ENCODE measurements around the gene SAMD1.

The SAMD1 gene

GRCh38 chr19:14090509-14091080 lies at the start of gene SAMD1:
SAMD1 (minus strand) TSS chr19:14090751.
- DNase-seq (ENCODE audit: low spot score): peak; percentile 87

GRCh38 chr19:14139944-14140343 lies 49.4 kb upstream of the SAMD1 start:
- DNase-seq (ENCODE audit: low spot score): no peak

GRCh38 chr19:14138576-14139265 lies 48.2 kb upstream of the SAMD1 start:
- DNase-seq (ENCODE audit: low spot score): no peak

GRCh38 chr19:14136509-14137281 lies 46.1 kb upstream of the SAMD1 start, which contains the start of gene ASF1B:
ASF1B (minus strand) TSS chr19:14136589; CDS start chr19:14136456, 133 bp downstream.
- DNase-seq (ENCODE audit: low spot score): peak; percentile 99

- DNase-seq (ENCODE audit: low spot score): no peak
Observed at GRCh38 chr19:14135985-14136508, 45.5 kb upstream of the SAMD1 start.

- DNase-seq (ENCODE audit: low spot score): peak; percentile 4
Observed at GRCh38 chr19:14135355-14135754, 44.8 kb upstream of the SAMD1 start.

GRCh38 chr19:14127929-14128509 lies 37.5 kb upstream of the SAMD1 start:
- no peak for DNase-seq (ENCODE audit: low spot score)

GRCh38 chr19:14127176-14127575 lies 36.6 kb upstream of the SAMD1 start:
- DNase-seq (ENCODE audit: low spot score): peak; percentile 3

GRCh38 chr19:14122924-14123323 lies 32.4 kb upstream of the SAMD1 start:
- no peak for DNase-seq (ENCODE audit: low spot score)

- no peak for DNase-seq (ENCODE audit: low spot score)
Observed at GRCh38 chr19:14120497-14120780, 29.9 kb upstream of the SAMD1 start.

- no peak for DNase-seq (ENCODE audit: low spot score)
Observed at GRCh38 chr19:14119644-14120496, 29.3 kb upstream of the SAMD1 start.

- no peak for DNase-seq (ENCODE audit: low spot score)
Observed at GRCh38 chr19:14119146-14119545, 28.6 kb upstream of the SAMD1 start.

- DNase-seq (ENCODE audit: low spot score): no peak
Observed at GRCh38 chr19:14118165-14119051, 27.9 kb upstream of the SAMD1 start.

- peak; percentile 99 for DNase-seq (ENCODE audit: low spot score)
Observed at GRCh38 chr19:14117668-14118164, 27.2 kb upstream of the SAMD1 start, which contains the start of gene PRKACA. PRKACA (minus strand) TSS chr19:14117762; CDS start chr19:14117547, 215 bp downstream.

- DNase-seq (ENCODE audit: low spot score): no peak
Observed at GRCh38 chr19:14116918-14117578, 26.5 kb upstream of the SAMD1 start.

- no peak for DNase-seq (ENCODE audit: low spot score)
Observed at GRCh38 chr19:14116525-14116917, 26.0 kb upstream of the SAMD1 start.

- DNase-seq (ENCODE audit: low spot score): no peak
Observed at GRCh38 chr19:14115756-14116155, 25.2 kb upstream of the SAMD1 start.

GRCh38 chr19:14114854-14115253 lies 24.3 kb upstream of the SAMD1 start:
- DNase-seq (ENCODE audit: low spot score): no peak

- DNase-seq (ENCODE audit: low spot score): no peak
Observed at GRCh38 chr19:14114439-14114838, 23.9 kb upstream of the SAMD1 start.
